SKM-1 treated with dmso at 0.1 percent for 144 hours (cell line): Measurements from ENCODE around the gene PCDHA13.
"Not testable (repeated sequence)": the region's sequence is repeated elsewhere in the genome, so short reads cannot be mapped to it uniquely, and the experiment has no call there.

Experiments used
- DNase-seq: peaks from one replicate; lab custom pipeline; 2025; ENCODE audit not compliant: unreplicated experiment; lab: John Stamatoyannopoulos, UW

Gene PCDHA13

DNA sequence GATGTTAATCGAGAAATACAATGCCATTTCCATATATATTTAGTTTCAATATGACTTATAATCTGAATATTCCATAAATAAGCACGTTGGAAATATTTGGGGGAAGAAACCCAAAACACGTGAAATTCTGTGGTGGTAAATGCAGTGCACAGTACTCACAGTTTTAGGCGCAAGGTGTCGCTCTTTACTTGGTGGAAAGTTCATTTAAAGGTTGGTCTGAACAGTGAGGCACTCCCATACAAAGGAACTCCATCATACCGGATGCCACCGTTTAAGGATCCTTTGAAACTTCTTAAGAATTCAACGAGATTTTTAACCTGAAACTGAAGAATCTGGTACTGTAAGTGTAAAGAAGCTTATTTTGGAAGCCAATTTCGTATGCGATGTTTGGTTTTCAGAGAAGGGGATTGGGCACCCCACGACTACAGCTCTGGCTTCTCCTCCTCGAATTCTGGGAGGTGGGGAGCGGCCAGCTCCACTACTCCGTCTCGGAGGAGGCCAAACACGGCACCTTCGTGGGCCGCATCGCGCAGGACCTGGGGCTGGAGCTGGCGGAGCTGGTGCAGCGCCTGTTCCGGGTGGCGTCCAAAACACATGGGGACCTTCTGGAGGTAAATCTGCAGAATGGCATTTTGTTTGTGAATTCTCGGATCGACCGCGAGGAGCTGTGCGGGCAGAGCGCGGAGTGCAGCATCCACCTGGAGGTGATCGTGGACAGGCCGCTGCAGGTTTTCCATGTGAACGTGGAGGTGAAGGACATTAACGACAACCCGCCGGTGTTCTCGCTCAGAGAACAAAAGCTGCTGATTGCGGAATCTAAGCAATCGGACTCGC lies 13.0 kb upstream of the PCDHA13 start, which contains the start of gene PCDHA11:
TSS of gene PCDHA11 (plus strand) at position 237 of the 834 bp plus-strand sequence. CDS start at position 384, 147 bp downstream.
- DNase-seq, result no peak

DNA sequence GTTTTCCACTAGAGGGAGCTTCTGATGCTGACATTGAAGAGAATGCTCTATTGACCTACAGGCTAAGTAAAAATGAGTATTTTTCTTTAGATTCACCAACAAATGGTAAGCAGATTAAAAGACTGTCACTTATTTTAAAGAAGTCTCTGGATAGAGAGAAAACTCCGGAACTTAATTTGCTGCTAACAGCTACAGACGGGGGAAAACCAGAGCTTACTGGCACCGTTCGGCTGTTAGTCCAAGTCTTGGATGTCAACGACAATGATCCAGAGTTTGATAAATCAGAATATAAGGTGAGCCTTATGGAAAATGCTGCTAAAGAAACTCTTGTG lies 12.4 kb upstream of the PCDHA13 start:
- no peak for DNase-seq

DNA sequence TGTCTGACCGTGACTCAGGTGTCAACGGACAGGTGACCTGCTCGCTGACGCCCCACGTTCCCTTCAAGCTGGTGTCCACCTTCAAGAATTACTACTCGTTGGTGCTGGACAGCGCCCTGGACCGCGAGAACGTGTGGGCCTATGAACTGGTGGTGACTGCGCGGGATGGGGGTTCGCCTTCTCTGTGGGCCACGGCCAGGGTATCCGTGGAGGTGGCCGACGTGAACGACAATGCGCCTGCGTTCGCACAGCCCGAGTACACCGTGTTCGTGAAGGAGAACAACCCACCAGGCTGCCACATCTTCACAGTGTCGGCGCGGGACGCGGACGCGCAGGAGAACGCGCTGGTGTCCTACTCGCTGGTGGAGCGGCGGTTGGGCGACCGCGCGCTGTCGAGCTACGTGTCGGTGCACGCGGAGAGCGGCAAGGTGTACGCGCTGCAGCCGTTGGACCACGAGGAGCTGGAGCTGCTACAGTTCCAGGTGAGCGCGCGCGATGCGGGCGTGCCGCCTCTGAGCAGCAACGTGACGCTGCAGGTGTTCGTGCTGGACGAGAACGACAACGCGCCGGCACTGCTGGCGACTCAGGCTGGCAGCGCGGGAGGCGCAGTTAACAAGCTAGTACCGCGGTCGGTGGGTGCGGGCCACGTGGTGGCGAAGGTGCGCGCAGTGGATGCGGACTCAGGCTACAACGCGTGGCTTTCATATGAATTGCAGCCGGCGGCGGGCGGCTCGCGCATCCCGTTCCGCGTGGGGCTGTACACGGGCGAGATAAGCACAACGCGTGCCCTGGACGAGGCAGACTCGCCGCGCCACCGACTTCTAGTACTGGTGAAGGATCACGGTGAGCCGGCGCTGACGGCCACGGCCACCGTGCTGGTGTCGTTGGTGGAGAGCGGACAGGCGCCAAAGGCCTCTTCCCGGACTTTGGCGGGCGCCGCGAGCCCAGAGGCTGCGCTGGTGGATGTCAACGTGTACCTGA lies 11.4 kb upstream of the PCDHA13 start:
- no peak for DNase-seq

DNA sequence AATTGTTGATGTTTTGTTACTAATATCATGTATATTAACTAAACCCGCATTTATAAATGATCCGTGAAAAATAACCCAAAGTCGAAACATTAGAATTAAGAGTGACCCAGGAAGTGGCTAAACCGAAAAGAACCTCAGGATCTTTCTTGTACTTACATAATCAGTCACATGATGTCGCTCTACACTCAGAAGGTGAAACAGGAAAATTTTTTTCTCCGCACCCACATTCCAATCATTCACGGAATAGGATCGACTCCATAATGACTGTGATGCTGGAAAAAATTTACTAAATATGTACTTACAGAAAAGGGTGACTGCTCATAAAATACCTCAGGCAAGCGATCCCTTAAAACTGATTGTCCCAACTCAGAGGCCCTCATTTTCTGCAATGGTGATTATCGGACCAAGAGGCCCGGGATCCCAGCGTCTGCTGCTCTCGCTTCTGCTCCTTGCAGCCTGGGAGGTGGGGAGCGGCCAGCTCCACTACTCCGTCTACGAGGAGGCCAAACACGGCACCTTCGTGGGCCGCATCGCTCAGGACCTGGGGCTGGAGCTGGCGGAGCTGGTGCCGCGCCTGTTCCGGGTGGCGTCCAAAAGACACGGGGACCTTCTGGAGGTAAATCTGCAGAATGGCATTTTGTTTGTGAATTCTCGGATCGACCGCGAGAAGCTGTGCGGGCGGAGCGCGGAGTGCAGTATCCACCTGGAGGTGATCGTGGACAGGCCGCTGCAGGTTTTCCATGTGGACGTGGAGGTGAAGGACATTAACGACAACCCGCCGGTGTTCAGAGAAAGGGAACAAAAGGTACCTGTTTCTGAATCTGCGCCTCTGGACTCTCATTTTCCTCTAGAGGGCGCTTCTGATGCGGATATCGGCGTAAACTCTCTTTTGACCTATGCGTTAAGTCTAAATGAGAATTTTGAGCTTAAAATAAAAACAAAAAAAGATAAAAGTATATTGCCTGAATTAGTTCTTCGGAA lies 6.5 kb upstream of the PCDHA13 start, which contains the start of gene PCDHA12:
TSS of gene PCDHA12 (plus strand) at position 224 of the 981 bp plus-strand sequence. CDS start at position 389, 165 bp downstream.
- no peak for DNase-seq

DNA sequence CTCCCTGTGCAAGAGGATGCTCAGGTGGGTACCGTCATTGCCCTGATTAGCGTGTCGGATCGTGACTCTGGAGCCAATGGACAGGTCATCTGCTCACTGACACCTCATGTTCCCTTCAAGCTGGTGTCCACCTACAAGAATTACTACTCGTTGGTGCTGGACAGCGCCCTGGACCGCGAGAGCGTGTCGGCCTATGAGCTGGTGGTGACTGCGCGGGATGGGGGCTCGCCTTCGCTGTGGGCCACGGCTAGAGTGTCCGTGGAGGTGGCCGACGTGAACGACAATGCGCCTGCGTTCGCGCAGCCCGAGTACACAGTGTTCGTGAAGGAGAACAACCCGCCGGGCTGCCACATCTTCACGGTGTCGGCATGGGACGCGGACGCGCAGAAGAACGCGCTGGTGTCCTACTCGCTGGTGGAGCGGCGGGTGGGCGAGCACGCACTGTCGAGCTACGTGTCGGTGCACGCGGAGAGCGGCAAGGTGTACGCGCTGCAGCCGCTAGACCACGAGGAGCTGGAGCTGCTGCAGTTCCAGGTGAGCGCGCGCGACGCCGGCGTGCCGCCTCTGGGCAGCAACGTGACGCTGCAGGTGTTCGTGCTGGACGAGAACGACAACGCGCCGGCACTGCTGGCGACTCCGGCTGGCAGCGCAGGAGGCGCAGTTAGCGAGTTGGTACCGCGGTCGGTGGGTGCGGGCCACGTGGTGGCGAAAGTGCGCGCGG lies 5.2 kb upstream of the PCDHA13 start:
- DNase-seq, result not testable (repeated sequence)

DNA sequence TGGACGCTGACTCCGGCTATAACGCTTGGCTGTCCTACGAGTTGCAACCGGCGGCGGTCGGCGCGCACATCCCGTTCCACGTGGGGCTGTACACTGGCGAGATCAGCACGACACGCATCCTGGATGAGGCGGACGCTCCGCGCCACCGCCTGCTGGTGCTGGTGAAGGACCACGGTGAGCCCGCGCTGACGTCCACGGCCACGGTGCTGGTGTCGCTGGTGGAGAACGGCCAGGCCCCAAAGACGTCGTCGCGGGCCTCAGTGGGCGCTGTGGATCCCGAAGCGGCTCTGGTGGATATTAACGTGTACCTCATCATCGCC lies 4.7 kb upstream of the PCDHA13 start:
- no peak for DNase-seq

DNA sequence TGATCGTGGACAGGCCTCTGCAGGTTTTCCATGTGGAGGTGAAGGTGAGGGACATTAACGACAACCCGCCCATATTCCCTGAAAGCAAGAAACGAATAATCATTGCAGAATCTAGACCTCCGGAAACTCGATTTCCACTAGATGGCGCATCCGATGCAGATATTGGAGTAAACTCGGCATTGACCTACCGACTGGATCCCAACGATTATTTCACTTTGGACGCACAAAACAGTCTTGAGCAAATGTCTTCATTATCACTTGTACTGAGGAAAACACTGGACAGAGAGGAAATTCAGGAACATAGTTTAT lies 621 bp downstream of the PCDHA13 start:
- DNase-seq, result no peak

DNA sequence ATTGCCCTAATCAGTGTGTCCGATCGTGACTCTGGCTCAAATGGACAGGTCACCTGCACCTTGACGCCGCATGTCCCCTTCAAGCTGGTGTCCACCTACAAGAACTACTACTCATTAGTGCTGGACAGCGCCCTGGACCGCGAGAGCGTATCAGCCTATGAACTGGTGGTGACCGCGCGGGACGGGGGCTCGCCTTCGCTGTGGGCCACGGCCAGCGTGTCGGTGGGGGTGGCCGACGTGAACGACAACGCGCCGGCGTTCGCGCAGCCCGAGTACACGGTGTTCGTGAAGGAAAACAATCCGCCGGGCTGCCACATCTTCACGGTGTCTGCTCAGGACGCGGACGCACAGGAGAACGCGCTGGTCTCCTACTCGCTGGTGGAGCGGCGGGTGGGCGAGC lies 1.4 kb downstream of the PCDHA13 start:
- no peak for DNase-seq

DNA sequence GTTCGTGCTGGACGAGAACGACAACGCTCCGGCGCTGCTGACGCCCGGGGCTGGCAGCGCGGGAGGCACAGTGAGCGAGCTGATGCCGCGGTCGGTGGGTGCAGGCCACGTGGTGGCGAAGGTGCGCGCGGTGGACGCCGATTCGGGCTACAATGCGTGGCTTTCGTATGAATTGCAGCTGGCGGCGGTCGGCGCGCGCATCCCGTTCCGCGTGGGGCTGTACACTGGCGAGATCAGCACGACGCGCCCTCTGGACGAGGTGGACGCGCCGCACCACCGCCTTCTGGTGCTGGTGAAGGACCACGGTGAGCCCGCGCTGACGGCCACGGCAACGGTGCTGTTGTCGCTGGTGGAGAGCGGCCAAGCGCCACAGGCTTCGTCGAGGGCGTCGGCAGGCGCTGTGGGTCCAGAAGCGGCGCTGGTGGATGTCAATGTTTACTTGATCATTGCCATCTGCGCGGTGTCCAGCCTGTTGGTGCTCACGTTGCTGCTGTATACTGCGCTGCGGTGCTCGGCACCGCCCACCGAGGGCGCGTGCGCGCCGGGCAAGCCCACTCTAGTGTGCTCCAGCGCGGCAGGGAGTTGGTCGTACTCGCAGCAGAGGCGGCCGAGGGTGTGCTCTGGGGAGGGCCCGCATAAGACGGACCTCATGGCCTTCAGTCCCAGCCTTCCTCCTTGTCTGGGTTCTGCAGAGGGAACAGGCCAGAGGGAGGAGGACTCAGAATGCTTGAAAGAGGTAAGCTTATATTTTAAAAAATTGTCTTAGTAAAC lies 2.2 kb downstream of the PCDHA13 start:
- DNase-seq, result no peak

DNA sequence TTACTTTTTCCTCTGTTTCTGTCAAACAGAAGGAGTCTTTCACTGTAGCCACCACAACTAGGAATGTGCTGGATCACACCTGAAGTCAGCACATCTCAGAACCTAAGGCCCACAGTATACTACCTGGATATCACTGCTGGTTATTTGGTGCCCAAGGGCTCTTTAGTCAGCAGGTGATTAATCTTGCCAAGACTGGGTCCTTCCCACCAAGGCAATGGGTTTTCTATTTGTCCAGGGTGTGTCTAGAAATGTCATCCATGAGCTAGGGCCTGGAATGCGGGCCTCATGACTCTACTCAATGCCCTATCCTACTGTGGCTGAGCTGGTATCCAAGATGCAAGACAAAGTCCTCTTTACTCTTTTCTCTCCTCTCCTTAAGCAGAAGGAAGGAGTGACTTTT lies 34.4 kb downstream of the PCDHA13 start:
- no peak for DNase-seq

DNA sequence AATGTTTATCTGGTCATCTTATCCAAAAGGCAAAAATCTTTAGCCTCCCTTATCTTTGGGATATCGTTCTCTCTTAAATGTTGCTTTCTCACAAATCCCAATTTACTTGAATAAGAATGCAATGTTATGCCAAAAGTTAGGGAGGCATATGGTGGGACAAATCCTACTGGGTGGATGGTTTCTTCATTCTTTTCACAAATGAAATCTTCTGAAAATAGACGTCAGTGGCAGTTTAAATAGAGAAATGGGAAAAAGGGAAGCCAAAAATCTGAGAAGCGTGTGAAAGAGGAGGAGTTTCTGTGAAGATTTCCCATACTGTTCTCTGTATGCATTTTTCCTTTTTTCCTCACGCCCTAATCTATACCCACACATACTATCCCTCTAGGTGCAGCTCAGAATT lies 41.7 kb downstream of the PCDHA13 start:
- DNase-seq, result no peak

DNA sequence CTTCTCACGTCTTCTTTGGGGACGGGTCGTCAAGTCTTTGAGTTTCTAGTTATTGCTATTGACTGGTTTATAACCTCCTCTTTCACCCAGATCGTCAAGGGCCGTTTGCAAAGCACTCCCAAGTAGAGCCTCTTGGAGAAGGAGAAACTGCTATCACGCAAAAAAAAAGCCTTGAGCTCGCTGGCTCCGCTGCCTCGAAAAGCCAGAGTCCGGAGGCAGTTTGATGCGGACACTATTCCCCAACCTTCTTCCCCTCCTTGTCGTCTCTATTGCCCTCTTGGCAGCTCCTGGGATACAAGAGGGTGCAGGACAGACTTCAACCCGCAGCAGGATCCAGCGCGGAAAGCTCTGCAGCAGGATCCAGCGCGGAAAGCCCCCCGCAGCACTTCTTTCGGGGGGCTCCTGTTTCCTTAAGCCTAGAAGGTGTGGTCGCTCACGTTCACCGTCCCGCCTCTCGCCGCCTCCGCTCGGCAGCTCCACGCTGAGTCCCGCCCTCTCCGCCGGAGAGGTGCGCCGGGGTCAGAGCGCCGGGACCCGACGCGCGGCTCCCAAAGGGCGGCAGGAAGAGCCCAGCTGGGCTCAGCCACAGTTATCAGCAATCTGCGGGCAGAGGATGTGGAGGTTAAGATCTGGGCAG lies 44.0 kb downstream of the PCDHA13 start, which contains the start of gene PCDHAC1:
TSS of gene PCDHAC1 (plus strand) at position 494 of the 637 bp plus-strand sequence. CDS start 594 bp downstream, outside the sequence.
- no peak for DNase-seq

DNA sequence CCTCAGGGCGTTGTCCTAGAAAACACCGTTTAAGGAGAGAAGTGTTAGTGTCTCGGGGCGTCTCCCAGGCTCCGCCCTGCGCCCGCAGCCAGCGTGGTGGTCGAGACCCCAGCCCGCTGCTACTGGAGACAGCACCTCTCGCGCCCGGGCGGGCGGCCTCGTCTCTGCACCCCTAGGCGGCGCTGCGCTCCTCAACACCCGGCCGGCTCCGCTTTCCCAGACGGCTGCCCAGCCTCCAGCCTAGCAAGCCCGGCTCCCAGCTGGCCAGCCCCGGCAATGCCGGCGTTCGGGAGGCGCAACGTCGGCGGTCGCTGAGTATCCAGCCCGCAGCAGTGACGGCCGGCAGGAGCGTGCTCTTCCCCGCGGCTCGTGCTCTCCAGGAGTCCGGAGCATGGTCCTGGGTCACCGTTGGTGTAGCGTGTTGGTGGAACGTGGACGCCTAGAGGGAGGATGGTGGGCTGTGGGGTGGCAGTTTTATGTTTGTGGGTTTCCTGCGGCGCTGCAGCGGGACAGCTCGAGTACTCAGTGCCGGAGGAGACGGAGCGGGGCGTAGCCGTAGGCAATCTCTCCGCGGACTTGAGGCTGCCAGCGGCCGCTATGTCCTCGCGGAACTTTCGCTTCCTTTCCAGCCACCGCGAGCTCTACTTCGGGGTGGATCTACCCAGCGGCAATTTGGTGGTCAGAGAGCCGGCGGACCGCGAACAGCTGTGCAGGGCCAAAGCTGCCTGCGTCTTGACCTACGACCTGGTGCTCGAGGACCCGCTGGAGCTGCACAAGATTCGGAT lies 44.7 kb downstream of the PCDHA13 start:
- no peak for DNase-seq

DNA sequence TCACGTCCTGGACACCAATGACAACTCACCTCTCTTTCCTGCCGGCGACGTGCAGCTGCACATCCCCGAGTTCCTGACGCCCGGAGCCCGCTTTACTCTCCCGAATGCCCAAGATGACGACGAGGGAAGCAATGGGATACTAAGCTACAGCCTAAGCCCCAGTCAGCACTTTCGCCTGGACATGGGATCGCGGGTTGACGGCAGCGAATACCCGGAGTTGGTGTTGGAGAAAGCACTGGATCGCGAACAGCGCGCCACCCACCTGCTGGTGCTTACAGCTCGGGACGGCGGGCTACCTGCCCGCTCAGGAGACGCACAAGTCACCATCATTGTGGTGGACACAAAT lies 45.3 kb downstream of the PCDHA13 start:
- no peak for DNase-seq
